A549 (cell line): ENCODE data around the gene SLC30A7.

ENCODE experiments used
- BHLHE40 ChIP-seq: IDR thresholded peaks from 2 replicates; pipeline ENCODE4 v1.6.1; 2012; ENCODE audit warnings: low read depth, low read length, inconsistent platforms
- CTCF ChIP-seq: fragments of >200 bp; sonication (Bioruptor Twin); formaldehyde crosslinking; IDR thresholded peaks from 3 replicates; pipeline ENCODE4 v1.5.1; 2016
- HDAC2 ChIP-seq: fragments of 200-600 bp; sonication (generic); IDR thresholded peaks from 2 replicates; pipeline ENCODE4 v1.6.1; 2016
- HOXA7 ChIP-seq: fragments of 250-450 bp; sonication (Bioruptor Pico); IDR thresholded peaks from 2 replicates; pipeline ENCODE4 v1.5.0; 2020; ENCODE audit warnings: mild to moderate bottlenecking, moderate library complexity
- MAFK ChIP-seq: fragments of 450-650 bp; IDR thresholded peaks from 2 replicates; pipeline ENCODE4 v1.6.1; 2014; ENCODE audit not compliant: partially characterized antibody
- MAX ChIP-seq: IDR thresholded peaks from 2 replicates; pipeline ENCODE4 v1.6.1; 2012
- POLR2A ChIP-seq: IDR thresholded peaks from 2 replicates; pipeline ENCODE4 v1.6.1; 2012; ENCODE audit warnings: mild to moderate bottlenecking, low read length
- RNF2 ChIP-seq: fragments of 200-600 bp; sonication (generic); IDR thresholded peaks from 2 replicates; pipeline ENCODE4 v1.6.1; 2016; ENCODE audit warnings: low read depth, mild to moderate bottlenecking, antibody characterized with exemption, moderate library complexity, borderline replicate concordance

GRCh38 chr1:100903777-100904176 lies 7.9 kb downstream of the SLC30A7 start:
- TF ChIP-seq CTCF (no peak), HDAC2 (no peak), BHLHE40 (no peak), MAFK (no peak), RNF2 (no peak), HOXA7 (CRISPR knock-in tag) (no peak), POLR2A (no peak), MAX (no peak)
